Adrenal gland (tissue), 12 donors: ENCODE results near the gene NUPR1. TPM values are rescaled to one million over a fixed set of nuclear protein-coding genes. Genes with fewer than 3 reads are reported as not detected.

Source experiments
- DNase-seq, 7 donors: peaks; one replicate each; pipeline ENCODE4 v3.0.0-alpha.2; 2019 to 2020
- H3K27ac ChIP-seq, 5 donors: fragments of 200-600 bp; sonication (generic) in 4 of 5; 1 replicate in 3 of 5; 2 replicates in 2 of 5; pipeline versions ENCODE4 v1.5.1 to v1.8.0; 2016 to 2020; ENCODE audit warnings: mild to moderate bottlenecking in 1 of 5
- H3K27me3 ChIP-seq: fragments of 200-600 bp; 2 replicates; pipeline ENCODE4 v1.8.0; 2021
- H3K36me3 ChIP-seq, 2 donors: fragments of 200-600 bp; replicated peaks in 1 of 2; 1 replicate in 1 of 2; 2 replicates in 1 of 2; pipeline versions ENCODE4 v1.5.1 to v1.8.0; 2018 to 2022
- H3K4me1 ChIP-seq, 2 donors: fragments of 200-600 bp; replicated peaks in 1 of 2; 1 replicate in 1 of 2; 2 replicates in 1 of 2; pipeline versions ENCODE4 v1.5.1 to v1.8.0; 2018 to 2021
- H3K4me3 ChIP-seq, 4 donors: fragments of 200-600 bp; sonication (generic) in 3 of 4; one replicate each; pipeline ENCODE4 v1.5.1; 2016 to 2018
- H3K9me3 ChIP-seq, 3 donors: fragments of 200-600 bp; sonication (generic) in 1 of 3; replicated peaks in 1 of 3; 1 replicate in 2 of 3; 2 replicates in 1 of 3; pipeline versions ENCODE4 v1.5.1 to v1.8.0; 2016 to 2021
- CTCF ChIP-seq, 6 experiments: fragments of 450-650 bp in 4 of 6; fragments of 200-600 bp in 2 of 6; sonication (generic) in 1 of 6; IDR thresholded peaks; 1 replicate in 5 of 6; 2 replicates in 1 of 6; pipeline versions ENCODE4 v1.5.1 to v1.8.0; 2016 to 2021; ENCODE audit warnings: antibody characterized with exemption in 6 of 6, mild to moderate bottlenecking in 2 of 6, moderate library complexity in 1 of 6
- POLR2A ChIP-seq, 2 donors: fragments of 450-650 bp; IDR thresholded peaks; one replicate each; pipeline ENCODE4 v1.6.1; 2017; ENCODE audit warnings: antibody characterized with exemption in 2 of 2, mild to moderate bottlenecking in 2 of 2, moderate library complexity in 1 of 2
- WGBS, 4 donors: extraction: QIAGEN DNeasy Blood & Tissue Kit in 2 of 4; methylation state at CpG; one replicate each; pipeline versions ENCODE4 v1.1.5 to v1.1.7; 2013 to 2017; 5-methylcytosine and 5-hydroxymethylcytosine counted together
- intact Hi-C, 2 donors: fragments of 100-400 bp; cut with DNase I; formaldehyde crosslinking; loops; one replicate each; pipeline versions ENCODE4 v1.14.1 to v1.15.0; 2022 to 2023
- polyA plus RNA-seq, 3 donors: library from polyadenylated mRNA; stranded (reverse); fragments of 200-250 nt in 2 of 3; fragments of 350-450 nt in 1 of 3; fragmentation: Illumina TruSeq in 1 of 3; extraction: RNeasy Lipid Tissue Mini Kit (QIAGEN cat#74804) in 1 of 3; gene quantifications; one replicate each; pipeline ENCODE4 v1.2.3, GENCODE V29; 2013 to 2014
- total RNA-seq, 9 donors: library from RNA; depleted of rRNA in 4 of 9; stranded (reverse); fragments of >200 nt in 4 of 9; fragments of 120-200 nt in 1 of 9; fragmentation: NEBNext Ultra II Directional in 1 of 9; extraction: Animal tissue kit (Norgen Biotek cat#: 25700) in 1 of 9; gene quantifications; one replicate each; pipeline versions ENCODE4 v1.1.0 to v1.2.4, GENCODE V29; 2013 to 2023
- donor health status: healthy with polysubstance abuse.
- donor health status: Bipolar disorder and iron deficiency.
- donor health status: DM: yes; HTN: yes; CAD: no.
- donor health status: DM: no; HTN: no; CAD: no.
- donor health status: DM: no; HTN: no; CAD: no.
- donor health status: DM: yes; HTN: yes; CAD: no.

The NUPR1 gene
- total and polyA plus RNA-seq, 12 donors, result 4.9 to 746 (median 226) TPM

- no peak for DNase-seq
- H3K4me1 ChIP-seq, result peaks cover under 1 to 7% of the 10 kb centered on the region in 2 donors
- H3K27ac ChIP-seq, result no peak overlapping the region
- no peaks in the 10 kb centered on the region for H3K27me3 ChIP-seq
- no peaks in the 10 kb centered on the region for H3K36me3 ChIP-seq
- H3K4me3 ChIP-seq, result no peak overlapping the region
- intact Hi-C loops, result loop anchor here (5.0 to 10.0 kb wide), 3 partner anchors 46 to 109 kb away; no protein-coding TSS in a partner anchor
- TF ChIP-seq CTCF (IDR thresholded peaks at IDR 0.05), result no peak
- TF ChIP-seq POLR2A (IDR thresholded peaks at IDR 0.05), result no peak
- H3K9me3 ChIP-seq, result no peaks in the 10 kb centered on the region
- WGBS, 4 donors, result 85 to 94% (median 90%) methylated on average over 17 to 20 of the region's 20 CpGs
Measured at GRCh38 chr16:28495795-28496749, 42.7 kb downstream of the NUPR1 start.

GRCh38 chr16:28495098-28495793 is 43.5 kb downstream of the NUPR1 start:
- no peaks in the 10 kb centered on the region for H3K27me3 ChIP-seq
- TF ChIP-seq POLR2A (IDR thresholded peaks at IDR 0.05), result no peak
- no peak for TF ChIP-seq CTCF (IDR thresholded peaks at IDR 0.05)
- peaks cover 6 to 12% of the 10 kb centered on the region in 2 donors for H3K4me1 ChIP-seq
- H3K36me3 ChIP-seq, result no peaks in the 10 kb centered on the region
- no peaks in the 10 kb centered on the region for H3K9me3 ChIP-seq
- 70 to 78% (median 74%) methylated on average over 13 of the region's 13 CpGs for WGBS, 4 donors
- DNase-seq, result no peak
- intact Hi-C loops, result loop anchor here (5.0 to 10.0 kb wide), 3 partner anchors 47 to 110 kb away; no protein-coding TSS in a partner anchor
- peak overlapping the region in 1 of 4 donors; percentile 41 for H3K4me3 ChIP-seq
- H3K27ac ChIP-seq, result peak overlapping the region in 3 of 5 donors; percentile 4 to 77 (median 24)

DNA sequence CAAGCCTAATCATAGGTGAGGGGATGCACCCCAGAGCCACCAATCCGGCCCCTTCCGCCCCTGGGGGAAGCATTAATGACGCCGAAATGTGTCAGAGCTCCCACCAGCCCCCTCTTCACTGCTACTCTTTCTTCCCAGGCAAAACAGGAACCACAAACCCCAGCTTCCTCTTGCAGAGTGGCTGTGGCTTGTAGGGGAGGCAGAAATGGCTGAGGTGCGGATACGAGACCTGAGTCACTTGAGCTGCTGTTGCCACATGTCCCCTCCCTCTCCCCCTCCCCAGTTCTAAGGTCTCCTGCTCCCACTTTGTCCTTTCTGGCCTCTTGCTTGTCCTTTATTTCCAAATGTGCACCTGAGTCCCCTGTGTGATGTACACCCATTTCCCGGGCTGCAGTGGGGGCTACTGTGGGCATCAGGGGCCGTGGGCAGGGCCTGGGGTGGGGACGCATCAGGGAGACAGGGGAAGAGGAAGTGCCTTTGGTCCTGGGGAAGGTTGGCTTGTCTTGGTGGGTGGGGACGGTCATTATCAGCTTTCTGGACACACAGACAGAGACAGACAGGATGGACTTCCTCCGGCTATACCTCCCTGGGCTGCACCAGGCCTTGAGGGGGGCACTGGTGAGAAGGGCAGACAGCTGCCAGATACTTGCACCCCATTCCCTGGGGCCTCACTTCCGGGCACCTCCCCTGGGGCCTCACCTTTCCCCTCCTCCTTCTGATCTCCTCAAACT is 44.5 kb downstream of the NUPR1 start, which contains the start of gene APOBR:
Gene APOBR (plus strand): TSS at position 523 of the 731 bp plus-strand sequence. CDS start 39 bp downstream, at position 562.
- WGBS, 4 donors, result 57 to 67% (median 60%) methylated on average over 9 to 12 of the region's 12 CpGs
- DNase-seq, result peak in 6 of 7 donors; percentile 21 to 72 (median 51)
- peak within 1 kb of the TSS in 1 of 4 donors; percentile 41 for H3K4me3 ChIP-seq
- no peaks in the 10 kb centered on the region for H3K27me3 ChIP-seq
- H3K36me3 ChIP-seq, result peaks cover 0 to 3% of the 10 kb centered on the region in 2 donors
- H3K9me3 ChIP-seq, result no peaks in the 10 kb centered on the region
- intact Hi-C loops, result loop anchor here (10.0 kb wide), 2 partner anchors 51 to 111 kb away; no protein-coding TSS in a partner anchor
- peaks cover 6 to 12% of the 10 kb centered on the region in 2 donors for H3K4me1 ChIP-seq
- H3K27ac ChIP-seq, result peak within 1 kb of the TSS in 4 of 5 donors; percentile 4 to 77 (median 16)
- TF ChIP-seq POLR2A (IDR thresholded peaks at IDR 0.05) (peak in 1 of 2 donors; percentile 7), CTCF (IDR thresholded peaks at IDR 0.05) (no peak)
